RWPE2 (cell line): ENCODE measurements around the gene DCUN1D3.
A peak's percentile ranks its signal among the peaks of the same experiment; 100 is the strongest.

Experiments
- ATAC-seq: fragments of 200-7000 bp; cut with Tn5 transposase; 3 replicates; pipeline ENCODE4 v1.9.1; 2021; ENCODE audit warnings: low read depth
- DNase-seq: peaks from one replicate; pipeline ENCODE4 v3.0.0-alpha.2; 2020; ENCODE audit warnings: low spot score
- H3K27ac ChIP-seq: fragments of 450-650 bp; 2 replicates; pipeline ENCODE4 v1.5.1; 2017; ENCODE audit warnings: mild to moderate bottlenecking; ENCODE audit not compliant: poor library complexity, severe bottlenecking
- H3K27me3 ChIP-seq: fragments of 250-450 bp; sonication (Bioruptor Pico); 2 replicates; pipeline ENCODE4 v1.5.1; 2021; ENCODE audit warnings: mild to moderate bottlenecking, moderate library complexity; ENCODE audit not compliant: insufficient read depth, poor library complexity, severe bottlenecking
- H3K36me3 ChIP-seq: fragments of 250-450 bp; sonication (Bioruptor Pico); 2 replicates; pipeline ENCODE4 v1.5.1; 2020; ENCODE audit warnings: low read depth, mild to moderate bottlenecking, moderate library complexity
- H3K4me1 ChIP-seq: fragments of 250-450 bp; sonication (Bioruptor Pico); 2 replicates; pipeline ENCODE4 v1.5.1; 2021; ENCODE audit warnings: mild to moderate bottlenecking, moderate library complexity; ENCODE audit not compliant: insufficient read depth, poor library complexity, severe bottlenecking
- H3K4me3 ChIP-seq: fragments of 250-450 bp; sonication (Bioruptor Pico); 2 replicates; pipeline ENCODE4 v1.5.1; 2021; ENCODE audit warnings: mild to moderate bottlenecking, moderate library complexity; ENCODE audit not compliant: severe bottlenecking
- H3K9me3 ChIP-seq: fragments of 250-450 bp; sonication (Bioruptor Pico); 2 replicates; pipeline ENCODE4 v1.5.1; 2021; ENCODE audit warnings: mild to moderate bottlenecking, moderate library complexity; ENCODE audit not compliant: severe bottlenecking
- TF ChIP-seq, protein P1 (sequence below): fragments of 450-650 bp; IDR thresholded peaks from one replicate; pipeline ENCODE4 v1.5.1; 2017; ENCODE audit warnings: mild to moderate bottlenecking, moderate library complexity; ENCODE audit not compliant: poor library complexity, severe bottlenecking

Gene DCUN1D3

DNA sequence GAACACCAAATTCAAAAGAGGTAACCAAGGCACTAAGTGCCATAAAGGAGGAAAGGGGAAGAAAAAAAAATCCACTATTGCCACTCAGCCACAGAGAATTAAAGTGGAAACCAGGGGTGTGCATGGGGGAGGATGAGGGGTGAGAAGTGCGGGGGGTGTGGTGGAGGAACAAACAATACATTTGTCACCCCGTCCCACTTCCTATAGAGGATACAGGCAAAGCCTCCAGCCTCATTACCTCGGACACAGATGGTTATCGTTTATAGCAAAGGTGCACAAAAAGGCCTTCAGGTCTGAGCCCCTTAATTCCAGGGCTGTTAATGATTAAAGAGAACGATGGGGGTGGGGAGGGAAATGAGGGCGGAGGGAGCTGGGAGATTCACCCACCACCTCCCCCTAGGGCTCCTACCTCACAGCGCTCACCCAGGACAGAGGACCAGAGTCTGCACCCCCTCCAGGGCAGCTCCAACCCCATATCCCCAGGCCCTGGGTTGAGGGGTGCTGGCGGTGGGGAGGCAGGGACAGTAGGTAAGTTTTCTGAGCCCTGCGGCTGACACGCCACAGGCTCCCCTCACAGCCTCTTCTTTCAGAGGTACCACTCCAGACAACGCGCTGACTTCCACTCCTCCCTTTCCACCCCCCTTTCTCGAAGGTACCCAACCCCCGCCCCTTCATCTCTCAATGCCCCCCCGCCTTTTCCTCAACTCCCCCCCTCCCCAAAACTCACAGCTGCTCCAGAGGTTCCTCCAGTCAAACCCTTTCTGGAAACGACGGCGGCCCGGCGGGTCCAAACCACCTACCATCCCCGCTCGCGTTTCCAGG lies 470 bp downstream of the DCUN1D3 start:
- peaks cover 19% of the 10 kb centered on the region for H3K36me3 ChIP-seq
- peaks cover 36% of the 10 kb centered on the region for H3K4me1 ChIP-seq

DNA sequence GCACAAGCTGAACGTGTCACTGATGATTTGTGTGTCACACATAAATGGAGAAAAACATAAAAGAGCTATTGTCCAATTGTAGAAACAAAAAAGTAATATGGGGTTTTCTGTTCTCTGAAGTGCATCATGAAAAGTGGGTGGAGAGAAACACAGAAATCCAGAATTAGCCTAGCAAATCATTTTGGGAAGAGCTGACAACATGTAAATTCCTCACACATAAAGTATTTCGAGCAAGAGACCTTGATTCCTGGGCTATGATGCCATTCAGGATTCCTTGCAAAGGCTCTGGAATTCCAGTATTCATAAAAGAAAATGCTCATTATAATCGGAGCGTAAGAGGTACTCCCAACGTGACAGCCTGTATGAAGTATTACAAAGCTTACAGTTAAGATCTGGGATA lies 1.1 kb downstream of the DCUN1D3 start:
- peaks cover 24% of the 10 kb centered on the region for H3K36me3 ChIP-seq
- TF ChIP-seq, protein P1, sequence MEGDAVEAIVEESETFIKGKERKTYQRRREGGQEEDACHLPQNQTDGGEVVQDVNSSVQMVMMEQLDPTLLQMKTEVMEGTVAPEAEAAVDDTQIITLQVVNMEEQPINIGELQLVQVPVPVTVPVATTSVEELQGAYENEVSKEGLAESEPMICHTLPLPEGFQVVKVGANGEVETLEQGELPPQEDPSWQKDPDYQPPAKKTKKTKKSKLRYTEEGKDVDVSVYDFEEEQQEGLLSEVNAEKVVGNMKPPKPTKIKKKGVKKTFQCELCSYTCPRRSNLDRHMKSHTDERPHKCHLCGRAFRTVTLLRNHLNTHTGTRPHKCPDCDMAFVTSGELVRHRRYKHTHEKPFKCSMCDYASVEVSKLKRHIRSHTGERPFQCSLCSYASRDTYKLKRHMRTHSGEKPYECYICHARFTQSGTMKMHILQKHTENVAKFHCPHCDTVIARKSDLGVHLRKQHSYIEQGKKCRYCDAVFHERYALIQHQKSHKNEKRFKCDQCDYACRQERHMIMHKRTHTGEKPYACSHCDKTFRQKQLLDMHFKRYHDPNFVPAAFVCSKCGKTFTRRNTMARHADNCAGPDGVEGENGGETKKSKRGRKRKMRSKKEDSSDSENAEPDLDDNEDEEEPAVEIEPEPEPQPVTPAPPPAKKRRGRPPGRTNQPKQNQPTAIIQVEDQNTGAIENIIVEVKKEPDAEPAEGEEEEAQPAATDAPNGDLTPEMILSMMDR: no peak
- H3K27ac ChIP-seq: peak overlapping the region; percentile 94
- ATAC-seq (no peak), DNase-seq (no peak)
- H3K9me3 ChIP-seq: no peaks in the 10 kb centered on the region
- peaks cover 30% of the 10 kb centered on the region for H3K4me1 ChIP-seq
- H3K4me3 ChIP-seq: peak overlapping the region; percentile 50
- no peaks in the 10 kb centered on the region for H3K27me3 ChIP-seq

More for the DNA sequence above, 470 bp downstream of the DCUN1D3 start:
- H3K27ac ChIP-seq: peak overlapping the region; percentile 94
- DNase-seq (no peak), ATAC-seq (no peak)
- H3K4me3 ChIP-seq: peak overlapping the region; percentile 50
- H3K27me3 ChIP-seq: no peaks in the 10 kb centered on the region
- no peaks in the 10 kb centered on the region for H3K9me3 ChIP-seq
- TF ChIP-seq, protein P1: no peak

DNA sequence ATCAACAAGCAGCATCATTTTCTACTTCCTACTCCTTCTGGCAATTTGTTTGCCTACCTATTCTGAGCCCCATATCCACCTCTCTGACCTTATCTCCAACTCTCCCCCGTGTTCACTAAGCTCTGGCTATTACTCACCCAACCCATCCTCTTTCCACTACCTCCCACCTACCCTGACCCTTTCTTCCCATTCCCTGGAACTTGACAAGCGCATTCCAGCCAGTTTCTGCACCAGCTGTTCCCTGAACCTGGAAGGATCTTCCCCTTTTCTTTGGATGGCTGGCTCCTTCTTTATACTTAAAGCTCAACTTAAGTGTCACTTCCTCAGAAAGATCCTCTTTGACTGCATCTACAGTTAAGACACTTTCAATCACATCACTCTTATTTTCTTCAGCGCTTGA lies 2.2 kb downstream of the DCUN1D3 start:
- H3K4me1 ChIP-seq: peaks cover 26% of the 10 kb centered on the region
- no peaks in the 10 kb centered on the region for H3K9me3 ChIP-seq
- H3K27me3 ChIP-seq: no peaks in the 10 kb centered on the region
- DNase-seq: no peak
- no peak for ATAC-seq
- H3K36me3 ChIP-seq: peaks cover 28% of the 10 kb centered on the region
- H3K4me3 ChIP-seq: no peak overlapping the region
- peak overlapping the region; percentile 94 for H3K27ac ChIP-seq
- TF ChIP-seq, protein P1: no peak

DNA sequence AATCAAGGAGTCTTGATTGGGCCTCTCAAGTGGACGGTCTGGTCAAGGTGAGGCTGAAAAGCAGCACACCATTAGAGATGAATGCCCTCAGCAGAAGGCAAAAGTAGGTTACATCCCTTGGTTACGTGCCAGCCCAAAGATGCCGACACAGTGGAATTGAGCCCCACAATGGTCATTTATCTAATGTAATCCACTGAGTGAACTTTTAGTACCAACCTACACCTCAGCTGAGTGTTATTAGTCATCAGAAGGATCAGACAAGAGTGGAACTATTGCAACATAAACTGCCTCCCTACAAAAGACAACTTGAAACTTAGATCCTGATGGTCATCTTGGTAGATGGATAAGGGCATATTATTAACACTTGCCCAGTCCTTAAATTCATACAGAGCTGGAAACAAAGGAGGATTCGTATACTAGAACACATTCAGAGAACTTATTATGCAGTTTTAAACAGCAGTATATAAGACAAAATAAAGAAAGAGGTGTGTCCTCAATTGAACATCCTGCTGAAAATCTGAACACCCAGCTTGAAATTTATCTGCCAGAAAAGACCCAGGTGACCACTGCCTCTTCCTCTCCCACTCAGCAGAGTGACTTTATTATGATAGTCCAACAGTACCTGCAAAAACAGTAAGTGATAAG lies 2.8 kb downstream of the DCUN1D3 start:
- H3K4me1 ChIP-seq: peaks cover 26% of the 10 kb centered on the region
- H3K9me3 ChIP-seq: no peaks in the 10 kb centered on the region
- peaks cover 30% of the 10 kb centered on the region for H3K36me3 ChIP-seq
- H3K27ac ChIP-seq: peak overlapping the region; percentile 94
- DNase-seq (no peak), ATAC-seq (no peak)
- TF ChIP-seq, protein P1: no peak
- no peaks in the 10 kb centered on the region for H3K27me3 ChIP-seq
- no peak overlapping the region for H3K4me3 ChIP-seq

DNA sequence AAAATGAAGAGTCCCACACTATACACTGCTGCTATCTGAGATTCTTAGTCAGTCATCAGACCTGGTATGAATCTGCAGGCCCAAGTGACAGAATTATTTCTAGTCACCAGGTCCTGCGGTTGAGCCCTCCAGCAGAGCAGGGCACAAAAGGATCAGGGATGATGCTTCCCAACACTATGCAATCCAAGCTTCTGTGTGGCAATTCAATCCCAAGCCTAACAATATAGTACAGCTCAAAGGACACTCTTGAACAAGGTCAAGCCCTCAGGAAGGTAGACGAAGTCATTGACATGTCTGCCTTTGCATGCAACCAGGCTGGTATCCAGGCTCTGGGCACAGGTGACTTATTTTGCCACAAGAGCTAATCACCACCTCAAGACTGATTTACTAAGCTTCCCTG lies 5.8 kb downstream of the DCUN1D3 start:
- no peaks in the 10 kb centered on the region for H3K9me3 ChIP-seq
- H3K4me3 ChIP-seq: no peak overlapping the region
- H3K27ac ChIP-seq: no peak overlapping the region
- TF ChIP-seq, protein P1: no peak
- peaks cover 33% of the 10 kb centered on the region for H3K36me3 ChIP-seq
- DNase-seq (no peak), ATAC-seq (no peak)
- H3K4me1 ChIP-seq: peaks cover 21% of the 10 kb centered on the region
- no peaks in the 10 kb centered on the region for H3K27me3 ChIP-seq
